Caki2 (cell line): ENCODE data around the gene SECISBP2L. TPM values are rescaled to one million over a fixed set of nuclear protein-coding genes. Genes with fewer than 3 reads are reported as not detected.

Source experiments
- DNase-seq: peaks from one replicate; pipeline ENCODE4 v3.0.0-alpha.2; 2015; ENCODE audit warnings: low read depth
- in situ Hi-C: cut with HindIII; loops from 2 replicates; pipeline ENCODE4 v1.10.0; 2016; ENCODE audit warnings: low sequenced_read_pairs, low pct_unique_long_range_greater_than_20kb, mixed read lengths
- total RNA-seq: library from RNA; depleted of rRNA; stranded (reverse); fragments of >200 nt; shearing (Covaris generic); gene quantifications from 2 replicates; pipeline ENCODE4 v1.2.3, GENCODE V29; 2014; ENCODE audit warnings: low replicate concordance

SECISBP2L gene
- total RNA-seq, 1 experiment from 2014 or later = 51.0 TPM

DNA sequence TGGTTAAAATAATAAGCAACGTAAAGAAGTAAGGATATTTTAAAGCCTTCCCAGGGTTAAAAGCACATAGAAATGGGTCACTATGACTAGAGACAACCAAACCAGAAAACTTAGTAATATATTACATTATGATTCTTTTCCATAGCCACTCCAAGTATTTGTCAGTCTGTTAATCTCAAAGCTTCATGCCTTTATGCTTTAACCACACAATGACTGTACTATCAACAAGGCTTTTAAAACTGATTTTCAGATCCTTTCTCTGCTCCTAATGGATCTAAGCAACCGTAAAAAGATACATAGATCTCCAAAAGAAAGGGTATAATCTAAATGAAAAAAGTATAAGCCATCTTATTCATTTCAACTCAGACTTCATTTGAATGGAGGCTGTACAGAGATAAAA is 14.4 kb downstream of the SECISBP2L start:
- DNase-seq = no peak
- in situ Hi-C loops = loop anchor here (25.0 kb wide), 1 partner anchor 105 kb away; no protein-coding TSS in a partner anchor

DNA sequence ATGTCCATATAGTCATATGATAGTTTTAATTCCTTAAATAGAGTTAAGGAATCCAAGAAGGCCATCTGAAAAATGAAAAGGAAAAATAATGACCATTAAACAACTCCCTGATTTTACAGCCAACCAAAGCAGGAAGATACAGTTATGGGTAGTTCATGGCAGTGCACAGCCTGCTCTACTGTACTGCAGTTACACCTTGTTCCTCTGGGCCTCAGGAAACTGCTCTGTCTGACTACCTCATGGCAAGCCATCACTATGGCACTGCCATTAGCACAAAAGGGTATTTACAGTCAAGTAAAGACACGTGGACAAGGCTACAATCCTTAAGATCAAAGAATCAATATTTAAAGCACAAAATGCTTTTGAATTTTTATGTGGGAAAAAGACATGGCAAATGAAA is 19.5 kb downstream of the SECISBP2L start:
- no peak for DNase-seq
- in situ Hi-C loops = loop anchor here (25.0 kb wide), 1 partner anchor 111 kb away; no protein-coding TSS in a partner anchor

DNA sequence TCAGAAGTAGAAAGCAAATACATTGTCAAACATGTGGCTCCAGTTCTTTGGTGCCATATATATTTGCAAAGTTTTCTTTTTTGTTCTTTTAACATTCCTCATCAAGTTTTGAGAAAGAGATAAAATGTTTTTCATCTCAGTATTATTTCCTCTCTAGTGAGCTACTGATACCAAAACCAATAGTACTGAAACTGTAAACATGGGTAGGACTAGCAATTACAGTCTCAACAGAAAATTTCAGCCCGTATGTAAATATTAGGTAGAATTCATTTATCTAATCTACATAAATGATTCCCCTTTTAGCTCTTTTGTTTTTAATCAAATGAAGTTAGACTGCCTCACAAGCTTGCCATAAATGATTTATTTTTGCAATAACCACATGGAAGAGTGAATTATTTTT is 21.4 kb downstream of the SECISBP2L start:
- DNase-seq = no peak
- in situ Hi-C loops = loop anchor here (25.0 kb wide), 1 partner anchor 112 kb away; no protein-coding TSS in a partner anchor

DNA sequence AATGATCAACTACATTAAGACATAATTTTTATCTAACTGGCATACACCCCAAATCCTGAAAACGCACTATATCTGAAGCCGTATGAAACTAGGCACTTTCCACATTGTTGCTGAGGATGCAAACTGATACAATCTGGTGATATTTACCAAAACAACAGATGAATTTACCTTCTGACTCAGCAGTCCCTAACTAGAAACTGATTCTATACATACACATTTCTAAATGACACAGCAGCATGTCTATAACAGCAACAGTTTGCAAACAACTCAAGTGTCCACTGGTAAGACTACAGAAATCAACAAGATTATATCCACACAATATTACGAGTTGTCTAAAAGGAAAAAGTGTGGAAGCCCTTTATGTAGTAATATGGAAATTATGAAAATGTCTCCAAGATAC is 22.9 kb downstream of the SECISBP2L start:
- no peak for DNase-seq
- in situ Hi-C loops = no loop called here

DNA sequence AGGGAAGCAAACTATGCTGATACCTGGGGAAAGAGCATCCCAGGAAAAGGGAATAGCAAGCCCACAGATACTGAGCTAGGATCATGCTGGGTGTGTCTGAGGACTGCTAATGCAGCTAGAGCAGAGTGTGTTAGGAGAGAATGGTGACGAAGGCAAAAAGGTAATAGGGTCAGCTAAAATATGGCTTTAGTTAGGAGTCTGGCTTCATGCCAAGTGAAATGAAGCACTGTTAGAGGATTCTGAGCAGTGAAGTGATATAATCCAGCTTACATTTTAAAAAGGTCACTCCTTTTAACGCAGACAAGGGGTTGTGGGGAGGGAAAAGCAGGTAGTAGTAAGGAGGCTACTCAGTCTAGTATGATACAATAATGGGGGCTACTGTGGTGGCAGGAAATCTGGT is 30.4 kb downstream of the SECISBP2L start:
- DNase-seq = no peak
- in situ Hi-C loops = no loop called here

DNA sequence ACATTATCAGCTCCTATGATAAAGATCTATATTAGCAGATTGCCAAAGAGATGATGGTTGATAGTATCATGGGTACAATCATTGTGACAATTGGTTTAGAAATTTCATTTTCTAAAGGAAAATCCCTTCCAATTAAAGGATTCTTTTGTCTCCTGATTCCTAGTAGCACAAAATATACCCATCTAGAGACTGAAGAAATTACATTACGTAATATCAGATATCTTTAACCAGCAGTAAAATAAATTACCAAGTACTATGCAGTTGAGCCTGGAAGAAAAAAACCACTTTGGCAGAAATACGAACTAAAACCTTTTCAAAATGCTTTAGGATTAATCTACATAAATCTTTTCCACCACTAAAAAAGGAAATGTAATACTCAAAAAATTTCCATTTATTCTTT is 46.9 kb downstream of the SECISBP2L start:
- no peak for DNase-seq
- in situ Hi-C loops = no loop called here

DNA sequence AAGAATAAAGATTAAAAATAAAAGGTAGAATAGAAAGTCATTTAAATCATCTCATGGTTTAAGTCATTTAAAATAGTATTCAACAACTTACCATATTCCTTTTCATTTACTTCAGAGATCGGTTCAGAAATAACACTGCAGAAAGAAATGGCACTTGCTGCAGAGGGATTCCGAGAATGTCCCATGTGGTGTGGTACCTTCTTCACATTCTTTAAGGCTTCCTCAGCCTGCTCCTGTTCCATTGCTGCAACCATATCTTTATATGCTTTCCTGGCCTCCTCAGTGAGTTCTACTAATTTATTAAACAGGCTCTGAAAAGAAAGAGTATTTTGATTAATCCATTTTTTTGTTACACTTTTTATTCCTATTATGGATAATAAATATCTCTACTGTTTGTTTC is 50.0 kb downstream of the SECISBP2L start:
- in situ Hi-C loops = no loop called here
- no peak for DNase-seq

DNA sequence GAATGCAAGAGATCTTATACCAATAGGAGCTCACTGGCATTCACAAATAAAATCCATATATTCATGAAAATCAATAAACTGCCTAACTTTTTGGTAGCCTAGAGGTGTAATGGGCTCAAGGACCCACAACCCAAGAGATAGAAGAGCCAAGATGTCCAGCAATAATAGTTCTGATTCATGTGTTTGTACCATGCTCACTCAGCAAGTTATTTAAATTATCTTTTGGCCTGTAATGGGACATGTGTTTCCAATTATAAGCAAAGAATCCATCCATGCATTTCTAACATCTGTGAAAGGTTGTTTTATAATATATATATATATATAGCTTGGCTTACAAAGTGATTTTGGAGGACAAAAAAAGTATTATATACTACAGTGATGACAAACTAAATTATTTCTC is 52.9 kb downstream of the SECISBP2L start:
- in situ Hi-C loops = no loop called here
- DNase-seq = no peak

DNA sequence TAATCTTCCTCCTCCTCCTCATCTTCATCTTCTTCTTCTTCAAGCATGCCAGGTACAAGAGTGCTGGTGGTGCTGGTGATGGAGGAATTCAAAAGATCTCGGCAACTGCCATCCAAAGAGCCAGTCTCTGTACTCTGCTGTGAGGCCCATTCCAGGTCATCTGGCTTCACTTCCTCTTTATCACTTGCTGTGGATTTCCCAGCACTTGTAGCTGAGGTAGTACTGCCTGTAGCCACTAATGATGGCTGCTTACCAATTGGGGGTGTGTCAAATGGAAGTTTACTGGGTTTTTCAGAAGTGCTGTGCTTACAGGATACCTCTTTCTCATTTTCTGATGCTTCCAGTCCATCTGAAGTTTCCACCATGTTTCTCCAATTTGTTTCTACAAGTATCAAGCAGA is 53.7 kb downstream of the SECISBP2L start:
- in situ Hi-C loops = no loop called here
- DNase-seq = no peak

DNA sequence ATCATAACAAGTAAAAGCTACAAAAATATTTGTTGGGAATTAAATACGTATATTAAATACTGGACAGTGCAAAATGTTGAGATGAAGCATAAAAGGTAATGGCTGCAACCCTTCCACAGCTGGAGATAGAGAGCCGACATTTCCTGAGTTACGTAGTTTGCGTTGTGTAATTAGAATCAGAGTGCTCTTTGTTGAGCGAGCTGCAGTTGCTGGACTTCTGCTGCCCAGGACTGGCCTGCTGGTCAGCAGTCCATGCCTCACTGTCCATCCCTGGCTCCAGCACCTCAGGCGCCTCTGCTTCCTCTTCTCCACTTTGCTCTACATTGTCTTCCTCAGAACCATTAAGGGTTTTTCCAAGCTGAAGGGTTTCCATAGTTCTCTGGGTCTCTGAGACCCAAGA is 54.1 kb downstream of the SECISBP2L start:
- no peak for DNase-seq
- in situ Hi-C loops = no loop called here

DNA sequence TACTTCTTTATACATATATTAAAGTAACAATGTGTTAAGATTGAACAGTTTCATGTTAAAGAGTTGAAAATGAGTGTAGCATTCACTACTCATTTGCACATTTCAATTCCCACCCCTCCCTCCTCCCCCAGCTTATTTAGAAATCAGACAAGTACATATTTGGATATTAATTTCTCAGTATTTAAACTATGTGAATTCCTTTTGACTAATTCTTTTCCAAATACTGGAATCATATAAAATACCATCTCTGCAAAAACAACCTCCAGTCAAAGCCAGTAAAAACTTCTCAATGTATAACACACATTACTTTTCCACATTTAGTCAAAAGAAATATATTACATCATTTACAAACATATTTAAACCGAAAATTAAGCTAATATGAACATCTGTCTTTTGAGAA is 57.1 kb downstream of the SECISBP2L start:
- no peak for DNase-seq
- in situ Hi-C loops = no loop called here

DNA sequence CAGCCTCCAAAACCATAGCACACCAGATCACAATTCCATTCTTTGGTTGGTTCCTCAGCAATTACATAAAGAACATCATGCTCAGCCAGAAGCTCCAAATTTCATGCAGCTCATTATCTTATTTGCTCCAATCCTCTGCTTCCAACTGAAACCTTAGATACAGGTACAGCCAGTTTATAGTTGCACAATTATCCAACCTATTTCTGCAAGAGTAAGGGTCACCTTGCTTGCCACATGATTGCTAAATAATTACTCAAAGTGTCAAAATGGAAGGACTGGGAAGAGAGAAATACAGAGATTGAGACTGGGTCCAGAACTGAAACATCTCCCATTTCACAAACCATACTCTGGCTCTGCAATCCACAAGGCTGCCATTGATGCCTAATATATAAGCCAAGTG is 59.1 kb downstream of the SECISBP2L start:
- DNase-seq = no peak
- in situ Hi-C loops = no loop called here

DNA sequence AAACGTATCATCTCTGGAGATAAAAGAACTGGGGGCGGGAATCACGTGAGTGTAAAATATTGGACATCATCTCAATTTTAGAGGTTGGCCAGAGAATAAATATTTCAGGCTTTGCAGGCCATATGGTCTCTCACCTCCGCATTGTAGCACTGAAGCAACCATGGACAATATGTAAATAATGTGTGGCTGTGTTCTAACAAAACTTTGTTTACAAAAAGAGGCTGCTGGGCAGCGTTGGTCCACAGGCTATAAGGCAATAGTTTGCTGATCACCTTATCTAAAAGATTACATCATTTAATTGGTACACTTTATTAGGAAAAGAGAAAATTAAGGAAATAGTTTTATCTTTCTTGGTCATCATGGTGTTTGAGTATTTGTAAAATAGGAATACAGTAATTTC is 60.0 kb downstream of the SECISBP2L start:
- no peak for DNase-seq
- in situ Hi-C loops = no loop called here

DNA sequence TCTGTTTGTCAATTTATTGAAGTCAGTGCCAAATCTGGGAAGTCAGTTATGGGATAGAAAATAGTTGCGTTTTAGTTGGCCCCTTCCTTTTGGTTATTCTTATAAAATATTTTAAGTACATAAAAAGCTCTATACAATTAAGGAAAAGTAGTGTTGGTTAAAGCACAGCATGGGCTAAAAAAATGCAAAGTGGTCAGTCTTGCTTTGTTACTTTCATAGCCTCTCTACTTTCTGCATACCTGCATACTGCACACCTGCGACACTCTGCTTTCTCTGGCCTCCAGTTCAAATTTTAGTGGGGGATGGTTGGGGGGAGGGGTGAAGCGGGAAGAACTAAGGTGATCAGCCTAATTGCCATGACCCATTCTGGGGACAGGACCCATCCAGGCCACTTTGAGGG is 60.7 kb downstream of the SECISBP2L start:
- no peak for DNase-seq

DNA sequence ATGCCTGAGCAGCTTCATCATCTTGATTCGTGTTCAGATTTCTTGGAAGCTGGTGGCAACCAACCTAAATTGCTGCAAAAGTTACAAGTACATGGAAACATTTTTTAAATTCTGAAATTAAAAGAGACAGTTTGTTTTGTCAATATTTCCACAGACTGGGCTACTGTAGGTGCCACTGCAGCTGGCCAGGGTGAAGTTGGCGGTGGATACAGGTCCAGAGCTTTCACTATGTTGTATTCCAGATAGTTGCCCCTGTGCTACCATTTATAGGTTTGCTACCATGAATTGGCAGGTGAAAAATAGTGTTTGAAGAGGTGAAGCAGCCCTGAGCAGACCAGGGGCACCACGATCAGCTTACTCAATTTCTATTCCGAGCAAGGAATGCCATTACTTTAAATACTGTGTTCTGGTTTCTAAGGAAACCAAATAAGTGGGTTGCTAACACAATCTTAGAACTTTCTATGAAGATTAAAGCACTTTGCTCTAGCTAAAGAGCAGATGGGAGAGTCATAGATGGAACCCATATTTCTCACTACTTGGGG is 61.4 kb downstream of the SECISBP2L start:
- in situ Hi-C loops = no loop called here
- no peak for DNase-seq

More for the DNA sequence above, 60.7 kb downstream of the SECISBP2L start:
- in situ Hi-C loops = no loop called here

DNA sequence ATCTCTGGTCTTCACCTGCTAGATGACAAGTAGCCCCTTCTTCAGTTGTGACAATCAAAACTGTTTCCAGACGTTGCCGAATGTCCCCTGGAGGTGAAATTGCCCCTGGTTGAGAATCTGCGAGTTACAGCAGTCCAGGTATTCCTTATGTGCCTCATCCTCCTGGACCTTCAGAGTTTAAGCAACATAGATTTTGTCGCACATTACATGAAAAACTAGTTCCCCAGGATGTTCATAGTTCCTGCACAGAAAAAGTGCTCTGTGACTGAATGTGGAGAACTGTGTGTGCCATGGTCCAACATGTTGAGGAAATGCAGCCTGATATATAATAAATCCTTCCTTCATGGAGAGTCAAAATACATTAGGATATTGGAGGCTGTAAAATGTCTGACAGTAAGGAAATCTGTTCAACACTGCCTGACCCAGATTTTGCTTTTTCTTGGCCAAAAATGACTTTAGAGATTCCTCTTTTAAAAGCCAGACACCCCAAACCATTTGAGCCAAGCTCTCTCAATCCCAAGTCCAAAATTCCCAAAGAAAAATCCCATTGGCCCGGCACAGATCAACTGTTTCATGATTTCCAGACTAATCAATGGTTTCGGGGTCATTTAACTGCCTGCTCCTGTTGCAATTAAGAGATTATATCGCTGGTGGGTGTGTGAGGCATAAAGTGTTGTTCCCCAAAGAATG is 62.1 kb downstream of the SECISBP2L start:
- DNase-seq = no peak
- in situ Hi-C loops = no loop called here

DNA sequence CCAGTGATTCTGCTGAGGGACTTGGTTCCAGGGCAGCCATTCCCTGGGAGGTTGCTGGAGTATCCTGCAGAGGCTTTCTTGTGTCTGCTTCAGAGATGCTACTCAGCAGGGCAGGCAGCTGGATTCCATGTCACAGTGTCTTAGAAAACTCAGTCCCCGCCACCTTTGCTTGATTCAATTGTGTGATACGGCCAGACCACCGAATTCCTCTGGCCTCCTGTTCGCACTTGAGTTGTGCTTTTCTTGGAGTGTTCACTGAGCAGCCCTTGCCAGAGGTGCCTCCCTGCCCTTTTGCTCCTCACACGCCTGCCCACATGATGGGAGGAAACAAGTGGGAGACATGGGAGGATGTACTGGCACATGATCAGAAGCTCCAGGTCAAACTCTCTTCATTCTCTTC is 62.9 kb downstream of the SECISBP2L start:
- in situ Hi-C loops = no loop called here
- DNase-seq = no peak

DNA sequence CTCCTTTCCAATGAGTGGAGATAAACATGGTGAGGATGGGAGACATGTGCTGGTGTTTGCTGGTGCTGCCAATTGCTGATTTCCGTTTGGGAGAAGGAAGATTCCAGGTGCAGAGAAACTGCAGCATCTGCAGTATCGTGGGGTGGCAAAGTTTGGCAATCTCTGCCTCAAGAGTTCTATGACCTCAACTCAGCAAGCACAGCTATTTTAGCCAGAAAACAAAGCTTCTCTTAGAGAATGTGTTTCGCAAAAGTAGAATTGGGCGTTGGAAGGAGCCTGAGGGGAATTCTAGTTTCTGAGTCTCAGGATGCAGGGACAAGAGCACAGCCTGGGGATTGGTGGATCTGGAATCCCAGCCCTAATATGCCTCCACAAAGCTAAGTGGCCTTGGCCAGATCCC is 64.3 kb downstream of the SECISBP2L start:
- in situ Hi-C loops = no loop called here
- no peak for DNase-seq

DNA sequence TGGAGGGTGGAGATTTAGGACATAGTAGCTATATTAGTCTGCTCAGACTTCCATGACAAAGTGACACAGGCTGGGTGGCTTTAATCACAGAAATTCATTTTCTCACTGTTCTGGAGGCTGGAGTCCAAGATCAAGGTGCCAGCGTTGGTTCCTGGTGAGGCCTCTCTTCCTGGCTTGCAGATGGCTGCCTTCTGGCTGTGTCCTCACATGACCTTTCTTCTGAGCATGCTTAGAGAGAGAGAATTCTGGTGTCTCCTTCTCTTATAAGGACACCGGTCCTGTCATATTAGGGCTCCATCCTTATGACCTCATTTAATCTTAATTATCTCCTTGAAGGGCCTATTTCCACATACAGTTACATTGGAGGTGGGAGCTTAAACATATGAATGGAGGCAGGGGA is 67.6 kb downstream of the SECISBP2L start:
- in situ Hi-C loops = no loop called here
- DNase-seq = no peak

DNA sequence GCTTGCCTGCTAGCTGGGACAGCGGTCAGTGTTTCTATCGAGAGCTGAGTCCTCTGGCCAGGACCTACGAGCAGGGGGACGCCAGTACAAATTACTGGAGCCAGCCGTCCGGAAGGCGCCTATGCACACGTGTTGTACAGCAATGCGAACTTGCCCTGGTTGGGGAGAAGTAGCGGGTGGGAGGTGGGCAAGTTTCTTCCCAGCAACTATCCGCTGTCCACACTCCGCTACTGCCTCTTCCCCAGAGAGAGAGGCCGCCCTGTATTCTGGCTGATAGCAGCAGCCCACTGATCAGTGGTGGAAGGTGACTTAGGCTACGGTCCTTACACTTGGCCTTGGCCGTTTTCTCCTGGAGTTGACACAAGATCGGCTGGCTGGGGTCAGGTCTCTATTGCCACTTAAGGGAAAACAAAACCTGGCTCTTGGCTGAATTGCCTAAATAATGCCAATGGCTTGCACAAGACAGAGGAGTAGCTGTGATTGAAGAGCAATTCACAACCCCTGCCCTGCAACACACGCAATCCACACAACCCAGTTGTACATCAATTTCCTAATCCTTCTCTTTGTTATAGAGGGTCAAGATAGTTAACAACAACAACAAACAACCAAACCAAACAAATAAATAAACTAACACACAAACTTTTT is 69.7 kb downstream of the SECISBP2L start:
- in situ Hi-C loops = no loop called here
- no peak for DNase-seq
